HCT116 (cell line): ENCODE results near the gene SLC17A2. TPM values are rescaled to one million over a fixed set of nuclear protein-coding genes. Genes with fewer than 3 reads are reported as not detected.

ENCODE experiments used
- ATAC-seq: fragments of 200-7000 bp; cut with Tn5 transposase; 2 replicates; pipeline ENCODE4 v1.9.1; 2020; ENCODE audit warnings: mild to moderate bottlenecking, moderate library complexity
- BruUV-seq: library from RNA; stranded (reverse); fragments of 400-500 nt; replicated peaks from 2 replicates; lab custom pipeline; 2021; lab: Mats Ljungman, UMichigan
- CTCF ChIA-PET: fragments of 300-600 bp; sonication (Branson Sonifier 250); formaldehyde crosslinking; loops from one replicate; lab custom pipeline; 2021; ENCODE audit warnings: antibody characterized with exemption; lab: Charles Lee
- POLR2A ChIA-PET: fragments of 300-600, 350-600 bp; sonication (Branson Sonifier 250); formaldehyde crosslinking; loops from one replicate; lab custom pipeline; 2021; ENCODE audit warnings: antibody characterized with exemption; lab: Charles Lee
- RAD21 ChIA-PET, 2 experiments: fragments of 300-600 bp; sonication (Branson Sonifier 250); formaldehyde crosslinking; loops; one replicate each; lab custom pipeline; 2023; ENCODE audit warnings: low total read pairs in 2 of 2; ENCODE audit not compliant: uncharacterized antibody in 2 of 2, unreplicated experiment in 2 of 2, low non-redundant PET in 1 of 2; lab: Charles Lee
- DNase-seq: peaks from one replicate; pipeline ENCODE4 v3.0.0-alpha.2; 2010; ENCODE audit warnings: low read depth, low spot score
- H2AFZ ChIP-seq: fragments of 200-600 bp; shearing (Covaris generic), sonication (generic); 2 replicates; pipeline ENCODE4 v1.6.1; 2017; ENCODE audit warnings: low read depth, mixed run types, mixed read lengths, antibody characterized with exemption, low read length; ENCODE audit not compliant: poor library complexity, severe bottlenecking
- H3K27ac ChIP-seq: 2 replicates; pipeline ENCODE4 v1.5.1; 2012; ENCODE audit warnings: low read depth, low read length
- H3K27me3 ChIP-seq: fragments of 200-600 bp; sonication (generic); 2 replicates; pipeline ENCODE4 v1.6.1; 2016; ENCODE audit warnings: mixed run types, low read length, mixed read lengths; ENCODE audit not compliant: insufficient read depth
- H3K36me3 ChIP-seq, 2 experiments: fragments of 200-500 bp in 1 of 2; fragments of 200-600 bp in 1 of 2; sonication (Bioruptor generic) in 1 of 2; sonication (generic) in 1 of 2; 2 replicates each; pipeline versions ENCODE4 v1.5.1 to v1.6.1; 2014 to 2016; ENCODE audit warnings: low read length in 2 of 2, inconsistent platforms in 1 of 2, mixed read lengths in 1 of 2, mixed run types in 1 of 2; ENCODE audit not compliant: insufficient read depth in 2 of 2, control insufficient read depth in 1 of 2
- H3K4me1 ChIP-seq, 2 experiments: fragments of 200-600 bp in 1 of 2; sonication (generic) in 1 of 2; 2 replicates each; pipeline versions ENCODE4 v1.5.1 to v1.6.1; 2012 to 2017; ENCODE audit warnings: low read length in 2 of 2, inconsistent platforms in 1 of 2, mild to moderate bottlenecking in 1 of 2, mixed read lengths in 1 of 2, mixed run types in 1 of 2, moderate library complexity in 1 of 2; ENCODE audit not compliant: insufficient read depth in 2 of 2, control insufficient read depth in 1 of 2
- H3K4me2 ChIP-seq: fragments of 200-600 bp; sonication (generic); 2 replicates; pipeline ENCODE4 v1.6.1; 2017; ENCODE audit warnings: mixed run types, low read length, mixed read lengths
- H3K4me3 ChIP-seq, 2 experiments: fragments of 200-600 bp in 1 of 2; sonication (generic) in 1 of 2; replicated peaks in 1 of 2; 2 replicates each; pipeline ENCODE4 v1.5.1; 2011 to 2016; ENCODE audit warnings: low read length in 2 of 2, control low read depth in 1 of 2, low read depth in 1 of 2, mild to moderate bottlenecking in 1 of 2, mixed read lengths in 1 of 2, mixed run types in 1 of 2
- H3K79me2 ChIP-seq: fragments of 200-600 bp; sonication (generic); 2 replicates; pipeline ENCODE4 v1.6.1; 2017; ENCODE audit warnings: mild to moderate bottlenecking, mixed run types, low read length, moderate library complexity, mixed read lengths; ENCODE audit not compliant: insufficient read depth
- H3K9ac ChIP-seq: fragments of 200-600 bp; sonication (generic); 2 replicates; pipeline ENCODE4 v1.6.1; 2016; ENCODE audit warnings: low read length, mixed read lengths
- H3K9me2 ChIP-seq: fragments of 200-600 bp; sonication (generic), shearing (Covaris generic); 2 replicates; pipeline ENCODE4 v1.6.1; 2017; ENCODE audit warnings: mixed run types, mild to moderate bottlenecking, moderate library complexity; ENCODE audit not compliant: insufficient read depth
- H3K9me3 ChIP-seq, 2 experiments: fragments of 200-500 bp in 1 of 2; fragments of 200-600 bp in 1 of 2; sonication (Bioruptor generic) in 1 of 2; sonication (generic) in 1 of 2; 2 replicates each; pipeline ENCODE4 v1.6.1; 2014 to 2017; ENCODE audit warnings: low read length in 2 of 2, mixed read lengths in 2 of 2, inconsistent platforms in 1 of 2, low read depth in 1 of 2, mild to moderate bottlenecking in 1 of 2, mixed run types in 1 of 2, moderate library complexity in 1 of 2; ENCODE audit not compliant: control insufficient read depth in 1 of 2, insufficient read depth in 1 of 2
- H4K20me1 ChIP-seq: fragments of 200-600 bp; sonication (generic), shearing (Covaris generic); 2 replicates; pipeline ENCODE4 v1.6.1; 2017; ENCODE audit warnings: mixed run types, mild to moderate bottlenecking, moderate library complexity; ENCODE audit not compliant: insufficient read depth
- ATF3 ChIP-seq: IDR thresholded peaks from 2 replicates; pipeline ENCODE4 v1.6.1; 2012
- CTCF ChIP-seq, 3 experiments: fragments of 200-600 bp in 1 of 3; sonication (generic) in 1 of 3; IDR thresholded peaks in 2 of 3; conservative IDR thresholded peaks in 1 of 3; 2 replicates each; pipeline ENCODE4 v1.5.1; 2012 to 2017; ENCODE audit warnings: low read depth in 2 of 3, low read length in 2 of 3, antibody characterized with exemption in 1 of 3, borderline replicate concordance in 1 of 3, control low read depth in 1 of 3, mild to moderate bottlenecking in 1 of 3, mixed read lengths in 1 of 3, mixed run types in 1 of 3, moderate library complexity in 1 of 3; ENCODE audit not compliant: insufficient read depth in 1 of 3
- ELF1 ChIP-seq: IDR thresholded peaks from 2 replicates; pipeline ENCODE4 v1.6.1; 2012; ENCODE audit warnings: low read depth, borderline replicate concordance
- FOSL1 ChIP-seq: IDR thresholded peaks from 2 replicates; pipeline ENCODE4 v1.6.1; 2012; ENCODE audit warnings: low read depth
- POLR2AphosphoS5 ChIP-seq: IDR thresholded peaks from 2 replicates; pipeline ENCODE4 v1.6.1; 2011; ENCODE audit warnings: mild to moderate bottlenecking, low read depth, low read length, moderate library complexity
- REST ChIP-seq: IDR thresholded peaks from 2 replicates; pipeline ENCODE4 v1.6.1; 2012; ENCODE audit warnings: low read depth
- SIN3A ChIP-seq: IDR thresholded peaks from 2 replicates; pipeline ENCODE4 v1.6.1; 2012; ENCODE audit warnings: low read depth
- SP1 ChIP-seq: IDR thresholded peaks from 2 replicates; pipeline ENCODE4 v1.6.1; 2012; ENCODE audit warnings: low read depth
- SRF ChIP-seq: IDR thresholded peaks from 2 replicates; pipeline ENCODE4 v1.6.1; 2012; ENCODE audit warnings: low read depth
- TCF7L2 ChIP-seq: IDR thresholded peaks from 2 replicates; pipeline ENCODE4 v1.7.0; 2011; ENCODE audit warnings: borderline replicate concordance, inconsistent platforms; ENCODE audit not compliant: insufficient read depth, insufficient read length; ENCODE audit errors: extremely low read depth
- YY1 ChIP-seq: IDR thresholded peaks from 2 replicates; pipeline ENCODE4 v1.6.1; 2011; ENCODE audit warnings: low read length, low read depth, moderate library complexity, mild to moderate bottlenecking; ENCODE audit not compliant: insufficient replicate concordance; ENCODE audit errors: extremely low read depth
- ZBTB33 ChIP-seq: IDR thresholded peaks from 2 replicates; pipeline ENCODE4 v1.6.1; 2011; ENCODE audit warnings: mild to moderate bottlenecking, low read length, moderate library complexity; ENCODE audit not compliant: insufficient replicate concordance; ENCODE audit errors: extremely low read depth
- intact Hi-C: fragments of 100-400 bp; cut with micrococcal nuclease; formaldehyde crosslinking; loops from 2 replicates; pipeline ENCODE4 v1.10.0; 2022
- total RNA-seq: library from RNA; stranded (reverse); gene quantifications from one replicate; pipeline ENCODE4 v1.2.1, GENCODE V29; 2021; ENCODE audit not compliant: unreplicated experiment

SLC17A2 gene
- total RNA-seq, 1 experiment from 2014 or later: not detected

GRCh38 chr6:25918083-25918683, 12.3 kb downstream of the SLC17A2 start (continued):
- TF ChIP-seq SP1: no peak
- no peak for TF ChIP-seq CTCF (IDR thresholded peaks at IDR 0.05 in 2 of 3, conservative IDR thresholded peaks at IDR 0.05 in 1 of 3; ENCODE audit: borderline replicate concordance in 1 of 3, insufficient read depth in 1 of 3, low read depth in 2 of 3, low read length in 2 of 3)
- TF ChIP-seq TCF7L2: no peak

GRCh38 chr6:25916789-25917490, 13.6 kb downstream of the SLC17A2 start:
- H3K4me1 ChIP-seq: no peaks in the 10 kb centered on the region
- no peak overlapping the region for H3K4me3 ChIP-seq
- no peaks in the 10 kb centered on the region for H4K20me1 ChIP-seq
- ChIA-PET RAD21 (no interaction called here), CTCF (no interaction called here), POLR2A (no interaction called here)
- BruUV-seq: no TSS peak
- no peaks in the 10 kb centered on the region for H3K36me3 ChIP-seq
- no peak overlapping the region for H3K4me2 ChIP-seq
- no peaks in the 10 kb centered on the region for H3K79me2 ChIP-seq
- no peaks in the 10 kb centered on the region for H3K9me2 ChIP-seq
- no peak overlapping the region for H3K9ac ChIP-seq
- H3K27ac ChIP-seq: no peak overlapping the region
- no peak for DNase-seq
- ATAC-seq: no peak
- H2AFZ ChIP-seq: no peak overlapping the region
- H3K9me3 ChIP-seq: no peaks in the 10 kb centered on the region
- TF ChIP-seq REST: no peak
- TF ChIP-seq ZBTB33: no peak
- TF ChIP-seq SIN3A: no peak
- no peak for TF ChIP-seq YY1
- no peak for TF ChIP-seq ELF1
- no peak for TF ChIP-seq SP1
- no peak for TF ChIP-seq FOSL1
- no peak for TF ChIP-seq SRF
- TF ChIP-seq ATF3: no peak
- TF ChIP-seq POLR2AphosphoS5: no peak
- intact Hi-C loops: no loop called here
- no peaks in the 10 kb centered on the region for H3K27me3 ChIP-seq
